Breast epithelium (tissue), 4 donors: ENCODE measurements around the gene STEAP2. TPM values are rescaled to one million over a fixed set of nuclear protein-coding genes. Genes with fewer than 3 reads are reported as not detected.

Experiments
- DNase-seq, 2 donors: peaks; one replicate each; pipeline ENCODE4 v3.0.0-alpha.2; 2019; ENCODE audit warnings: low spot score in 2 of 2
- H3K27ac ChIP-seq, 2 donors: fragments of 200-600 bp; sonication (generic) in 1 of 2; one replicate each; pipeline ENCODE4 v1.5.1; 2016 to 2019; ENCODE audit warnings: mild to moderate bottlenecking in 1 of 2
- H3K27me3 ChIP-seq, 2 donors: fragments of 200-600 bp; sonication (generic) in 1 of 2; one replicate each; pipeline versions ENCODE4 v1.5.1 to v1.6.0; 2017 to 2019; ENCODE audit warnings: control low read depth in 1 of 2, mild to moderate bottlenecking in 1 of 2
- H3K36me3 ChIP-seq: fragments of 200-600 bp; one replicate; pipeline ENCODE4 v1.5.1; 2019
- H3K4me1 ChIP-seq, 2 donors: fragments of 200-600 bp; sonication (generic); one replicate each; pipeline ENCODE4 v1.5.1; 2016 to 2019; ENCODE audit warnings: control low read depth in 1 of 2
- H3K4me3 ChIP-seq, 3 donors: fragments of 200-600 bp; sonication (generic); 1 replicate in 2 of 3; 2 replicates in 1 of 3; pipeline ENCODE4 v1.5.1; 2016 to 2019; ENCODE audit warnings: mild to moderate bottlenecking in 3 of 3, moderate library complexity in 2 of 3
- H3K9me3 ChIP-seq, 2 donors: fragments of 200-600 bp; sonication (generic) in 1 of 2; one replicate each; pipeline ENCODE4 v1.5.1; 2016 to 2019; ENCODE audit warnings: control low read depth in 1 of 2
- POLR2A ChIP-seq: fragments of 450-650 bp; IDR thresholded peaks from one replicate; pipeline ENCODE4 v1.6.1; 2016; ENCODE audit warnings: antibody characterized with exemption, mild to moderate bottlenecking, moderate library complexity
- POLR2AphosphoS5 ChIP-seq, 3 donors: sonication (generic); formaldehyde crosslinking; IDR thresholded peaks; one replicate each; pipeline ENCODE4 v1.6.1; 2017; ENCODE audit warnings: antibody characterized with exemption in 3 of 3
- intact Hi-C: fragments of 100-400 bp; cut with DNase I; formaldehyde crosslinking; loops from one replicate; pipeline ENCODE4 v1.15.1; 2023; ENCODE audit warnings: low total_unique reads
- total RNA-seq, 3 donors: library from RNA; depleted of rRNA; stranded (reverse); fragments of >200 nt; gene quantifications; one replicate each; pipeline ENCODE4 v1.1.0, GENCODE V29; 2016
- TF ChIP-seq, protein P1 (sequence below), 3 donors: fragments of 450-650 bp; IDR thresholded peaks; one replicate each; pipeline ENCODE4 v1.5.1; 2016 to 2017; ENCODE audit warnings: antibody characterized with exemption in 3 of 3, mild to moderate bottlenecking in 3 of 3, moderate library complexity in 3 of 3

STEAP2 gene
- total RNA-seq, 3 donors from 2014 or later = 14.4 to 81.9 (median 22.1) TPM

DNA sequence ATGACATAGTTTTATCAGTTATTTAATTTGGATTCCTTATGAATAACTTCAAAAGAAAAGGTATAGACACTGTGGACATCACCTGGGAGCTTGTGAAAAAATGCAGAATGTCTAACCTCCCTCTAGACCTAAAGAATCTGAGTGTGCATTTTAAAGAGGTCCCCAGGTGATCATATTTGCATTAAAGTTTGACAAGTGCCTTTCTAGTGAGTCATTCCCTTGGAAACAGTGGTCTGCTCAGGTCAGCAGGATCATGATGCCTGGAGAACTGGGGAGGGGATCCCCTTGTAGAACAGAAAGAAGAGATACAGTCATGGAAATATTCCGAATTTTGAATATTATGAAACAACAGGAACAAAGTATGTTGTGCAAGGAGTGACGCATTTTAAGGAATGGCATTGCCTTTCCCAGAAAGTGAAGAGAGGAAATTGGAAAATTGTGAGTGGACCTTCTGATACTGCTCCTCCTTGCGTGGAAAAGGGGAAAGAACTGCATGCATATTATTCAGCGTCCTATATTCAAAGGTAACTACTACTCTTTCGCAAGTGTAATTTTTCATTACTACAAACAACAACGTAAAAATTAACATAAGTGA is 4.6 kb downstream of the STEAP2 start:
- TF ChIP-seq, protein P1, sequence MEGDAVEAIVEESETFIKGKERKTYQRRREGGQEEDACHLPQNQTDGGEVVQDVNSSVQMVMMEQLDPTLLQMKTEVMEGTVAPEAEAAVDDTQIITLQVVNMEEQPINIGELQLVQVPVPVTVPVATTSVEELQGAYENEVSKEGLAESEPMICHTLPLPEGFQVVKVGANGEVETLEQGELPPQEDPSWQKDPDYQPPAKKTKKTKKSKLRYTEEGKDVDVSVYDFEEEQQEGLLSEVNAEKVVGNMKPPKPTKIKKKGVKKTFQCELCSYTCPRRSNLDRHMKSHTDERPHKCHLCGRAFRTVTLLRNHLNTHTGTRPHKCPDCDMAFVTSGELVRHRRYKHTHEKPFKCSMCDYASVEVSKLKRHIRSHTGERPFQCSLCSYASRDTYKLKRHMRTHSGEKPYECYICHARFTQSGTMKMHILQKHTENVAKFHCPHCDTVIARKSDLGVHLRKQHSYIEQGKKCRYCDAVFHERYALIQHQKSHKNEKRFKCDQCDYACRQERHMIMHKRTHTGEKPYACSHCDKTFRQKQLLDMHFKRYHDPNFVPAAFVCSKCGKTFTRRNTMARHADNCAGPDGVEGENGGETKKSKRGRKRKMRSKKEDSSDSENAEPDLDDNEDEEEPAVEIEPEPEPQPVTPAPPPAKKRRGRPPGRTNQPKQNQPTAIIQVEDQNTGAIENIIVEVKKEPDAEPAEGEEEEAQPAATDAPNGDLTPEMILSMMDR (IDR thresholded peaks at IDR 0.05) = no peak
- TF ChIP-seq POLR2A = no peak
- peak in 1 of 3 donors; percentile 5 for TF ChIP-seq POLR2AphosphoS5 (IDR thresholded peaks at IDR 0.05)
- H3K27me3 ChIP-seq = no peaks in the 10 kb centered on the region
- no peak overlapping the region for H3K4me3 ChIP-seq
- peak overlapping the region; percentile 33 to 61 for H3K27ac ChIP-seq
- H3K4me1 ChIP-seq = no peaks in the 10 kb centered on the region
- DNase-seq = no peak
- no peaks in the 10 kb centered on the region for H3K9me3 ChIP-seq
- no peaks in the 10 kb centered on the region for H3K36me3 ChIP-seq
- intact Hi-C loops = no loop called here

DNA sequence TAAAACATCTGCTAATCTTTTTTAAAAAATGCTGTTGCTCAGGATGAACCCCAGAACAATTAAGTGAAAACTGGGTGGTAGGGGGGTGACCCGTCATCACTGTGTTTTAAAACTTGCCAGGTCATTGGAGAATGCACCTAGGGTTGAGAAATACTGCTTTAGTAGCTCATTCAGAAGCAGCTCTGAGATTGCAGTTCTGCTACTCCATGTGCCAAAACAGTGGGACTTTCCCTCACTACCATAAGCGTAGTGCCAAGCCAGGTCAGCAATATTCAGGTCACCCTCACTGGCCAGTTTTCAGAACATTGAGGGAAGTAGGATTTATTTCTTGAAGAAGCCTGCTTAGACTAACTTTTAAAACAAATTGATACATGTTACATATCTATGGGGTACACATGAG is 5.2 kb downstream of the STEAP2 start:
- H3K36me3 ChIP-seq = no peaks in the 10 kb centered on the region
- no peaks in the 10 kb centered on the region for H3K27me3 ChIP-seq
- H3K4me3 ChIP-seq = no peak overlapping the region
- H3K9me3 ChIP-seq = no peaks in the 10 kb centered on the region
- peak overlapping the region; percentile 2 to 61 for H3K27ac ChIP-seq
- DNase-seq = no peak
- H3K4me1 ChIP-seq = no peaks in the 10 kb centered on the region
- peak in 1 of 3 donors; percentile 10 for TF ChIP-seq POLR2AphosphoS5 (IDR thresholded peaks at IDR 0.05)
- TF ChIP-seq, protein P1 (IDR thresholded peaks at IDR 0.05) = no peak
- intact Hi-C loops = no loop called here

DNA sequence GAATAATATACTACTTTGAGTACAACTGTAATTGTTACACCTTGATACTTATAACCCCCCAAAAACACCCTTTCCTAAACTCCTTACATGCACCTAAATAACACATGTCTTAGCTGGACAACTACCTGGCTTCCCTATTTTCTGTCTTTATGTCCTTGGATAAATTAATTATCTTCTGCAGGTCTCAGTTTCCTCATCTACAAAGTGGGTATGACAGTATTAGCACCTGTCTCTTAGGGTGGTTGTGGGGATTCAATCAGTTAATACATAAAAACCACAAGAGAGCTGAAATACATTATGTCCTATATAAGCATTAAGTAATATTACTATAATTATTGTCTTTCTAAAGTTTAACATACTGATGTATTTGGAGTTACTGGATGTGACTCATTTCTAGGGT is 10.8 kb downstream of the STEAP2 start:
- TF ChIP-seq, protein P1 (IDR thresholded peaks at IDR 0.05) = no peak
- TF ChIP-seq POLR2AphosphoS5 (IDR thresholded peaks at IDR 0.05) = no peak
- no peak for TF ChIP-seq POLR2A
- no peak for DNase-seq
- H3K27ac ChIP-seq = peak overlapping the region; percentile 33 to 66
- no peak overlapping the region for H3K4me3 ChIP-seq
- H3K4me1 ChIP-seq = no peaks in the 10 kb centered on the region
- H3K9me3 ChIP-seq = no peaks in the 10 kb centered on the region
- intact Hi-C loops = no loop called here
- no peaks in the 10 kb centered on the region for H3K36me3 ChIP-seq
- H3K27me3 ChIP-seq = no peaks in the 10 kb centered on the region

DNA sequence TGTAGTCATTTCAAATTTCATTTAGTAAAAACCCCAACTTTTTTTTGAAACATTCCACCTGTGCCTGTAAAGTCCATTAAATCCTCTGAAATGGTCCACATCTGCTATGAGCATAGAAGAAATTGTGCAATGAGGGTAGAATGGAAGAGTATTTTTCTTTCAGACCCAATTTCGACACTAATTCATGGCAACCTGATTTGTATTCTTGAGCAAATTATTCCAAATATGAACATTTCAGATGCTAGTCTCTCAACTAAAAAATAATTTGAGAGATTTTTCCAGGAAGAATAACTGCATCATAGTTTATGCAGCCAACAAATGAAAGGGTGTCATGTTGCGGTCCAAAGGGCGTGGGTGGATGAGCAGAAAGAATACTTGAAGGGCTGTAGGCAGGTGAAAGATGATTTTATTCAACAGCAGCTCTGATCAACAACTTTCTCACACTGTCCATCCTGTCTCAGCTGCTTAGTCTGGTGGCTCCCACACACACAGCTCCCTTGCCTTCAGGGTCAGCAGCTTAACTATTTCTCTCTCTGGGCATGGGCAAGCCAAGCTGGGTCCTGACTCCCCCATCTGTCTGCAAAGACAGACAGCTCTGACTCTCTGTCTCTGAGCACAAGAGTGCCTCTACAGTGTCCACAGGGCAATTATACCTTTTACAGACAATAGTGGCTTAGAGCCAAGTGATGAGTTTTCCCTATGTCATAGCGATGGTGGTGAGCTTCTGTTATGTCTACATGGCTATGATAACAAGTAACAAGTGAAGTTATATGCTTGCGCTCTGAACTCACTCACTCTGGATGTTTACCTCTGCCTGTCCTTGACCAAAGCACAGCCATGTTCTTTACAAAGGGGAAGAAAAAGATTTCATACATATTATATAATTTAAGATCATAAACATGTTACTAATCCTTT is 11.5 kb downstream of the STEAP2 start:
- H3K4me3 ChIP-seq = peak overlapping the region in 1 of 3 donors; percentile 3
- TF ChIP-seq POLR2A (no peak), POLR2AphosphoS5 (IDR thresholded peaks at IDR 0.05) (peak in 1 of 3 donors; percentile 25)
- H3K4me1 ChIP-seq = no peaks in the 10 kb centered on the region
- H3K9me3 ChIP-seq = no peaks in the 10 kb centered on the region
- peak in 1 of 2 donors; percentile 56 for DNase-seq
- H3K36me3 ChIP-seq = no peaks in the 10 kb centered on the region
- peak overlapping the region; percentile 66 to 88 for H3K27ac ChIP-seq
- intact Hi-C loops = no loop called here
- H3K27me3 ChIP-seq = no peaks in the 10 kb centered on the region

DNA sequence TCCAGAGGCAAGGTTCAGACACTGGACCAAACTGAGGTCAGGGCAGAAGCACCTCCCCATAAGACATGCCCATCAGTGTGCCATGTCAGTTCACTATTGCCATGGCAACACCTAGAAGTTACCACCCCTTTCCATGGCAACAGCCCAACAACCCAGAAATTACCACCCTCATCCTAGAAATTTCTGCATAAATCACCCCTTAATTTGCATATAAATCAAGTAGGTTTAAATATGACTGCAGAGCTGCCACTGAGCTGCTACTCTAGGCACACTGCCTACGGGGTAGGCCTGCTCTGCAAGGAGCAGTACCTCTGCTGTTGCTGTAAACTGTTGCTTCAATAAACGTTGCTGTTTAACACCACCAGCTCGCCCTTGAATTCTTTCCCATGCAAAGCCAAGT is 12.7 kb downstream of the STEAP2 start:
- Histone ChIP-seq H3K36me3 (no peaks in the 10 kb centered on the region), H3K27ac (peak overlapping the region in 1 of 2 donors; percentile 29), H3K9me3 (no peaks in the 10 kb centered on the region), H3K27me3 (no peaks in the 10 kb centered on the region), H3K4me3 (no peak overlapping the region), H3K4me1 (no peaks in the 10 kb centered on the region)
- TF ChIP-seq POLR2AphosphoS5 (IDR thresholded peaks at IDR 0.05) (no peak), POLR2A (no peak)
- TF ChIP-seq, protein P1 (IDR thresholded peaks at IDR 0.05) = no peak
- intact Hi-C loops = no loop called here
- no peak for DNase-seq
